ENCODE data around the gene CCHCR1. TPM values are rescaled to one million over a fixed set of nuclear protein-coding genes. Genes with fewer than 3 reads are reported as not detected.

The CCHCR1 gene
- total RNA-seq, 2 experiments from 2014 or later = 39.7 to 57.6 TPM

DNA sequence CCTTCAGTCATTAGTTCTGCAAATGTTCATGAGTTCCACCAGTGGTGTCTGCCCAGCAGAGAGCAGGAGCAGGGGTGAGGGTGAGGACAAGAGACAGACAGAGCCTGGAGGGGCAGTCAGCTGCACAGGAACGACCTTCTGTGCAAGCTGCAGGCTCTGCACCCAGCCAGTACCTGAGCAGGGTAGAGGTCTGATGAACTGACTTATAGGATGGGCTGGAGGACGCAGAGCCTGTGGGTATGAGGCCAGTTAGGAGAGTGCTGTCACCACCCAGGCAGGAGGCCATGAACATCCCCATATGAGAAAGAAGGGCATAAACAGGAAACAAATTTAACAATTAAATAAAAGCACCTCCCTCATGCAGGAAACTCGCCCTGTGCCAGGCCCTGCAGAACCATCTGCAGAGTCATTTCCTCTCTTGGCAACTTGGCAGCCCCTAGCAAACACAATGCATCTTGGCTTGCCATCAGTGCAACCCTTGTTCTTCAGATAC lies 63.2 kb downstream of the CCHCR1 start:
- Mint-ChIP-seq H3K4me3 (no peak overlapping the region), H3K9me3 (ENCODE audit: low read depth) (no peaks in the 10 kb centered on the region), H3K36me3 (ENCODE audit: low read depth) (no peaks in the 10 kb centered on the region), H3K27ac (peak overlapping the region; percentile 79), H3K4me1 (peaks cover 41% of the 10 kb centered on the region), H3K27me3 (no peaks in the 10 kb centered on the region)
- DNase-seq (peak; percentile 49), ATAC-seq (peak; percentile 88)
- CTCF ChIA-PET = interaction anchor here (0.6 to 4.1 kb wide), 5 partner anchors 11 to 1085 kb away, joined by 3 to 19 read pairs (median 3); partner anchors contain the start of gene IER3
- POLR2A ChIA-PET = no interaction called here
- intact Hi-C loops (cut with DNase I, micrococcal nuclease) = no loop called here

DNA sequence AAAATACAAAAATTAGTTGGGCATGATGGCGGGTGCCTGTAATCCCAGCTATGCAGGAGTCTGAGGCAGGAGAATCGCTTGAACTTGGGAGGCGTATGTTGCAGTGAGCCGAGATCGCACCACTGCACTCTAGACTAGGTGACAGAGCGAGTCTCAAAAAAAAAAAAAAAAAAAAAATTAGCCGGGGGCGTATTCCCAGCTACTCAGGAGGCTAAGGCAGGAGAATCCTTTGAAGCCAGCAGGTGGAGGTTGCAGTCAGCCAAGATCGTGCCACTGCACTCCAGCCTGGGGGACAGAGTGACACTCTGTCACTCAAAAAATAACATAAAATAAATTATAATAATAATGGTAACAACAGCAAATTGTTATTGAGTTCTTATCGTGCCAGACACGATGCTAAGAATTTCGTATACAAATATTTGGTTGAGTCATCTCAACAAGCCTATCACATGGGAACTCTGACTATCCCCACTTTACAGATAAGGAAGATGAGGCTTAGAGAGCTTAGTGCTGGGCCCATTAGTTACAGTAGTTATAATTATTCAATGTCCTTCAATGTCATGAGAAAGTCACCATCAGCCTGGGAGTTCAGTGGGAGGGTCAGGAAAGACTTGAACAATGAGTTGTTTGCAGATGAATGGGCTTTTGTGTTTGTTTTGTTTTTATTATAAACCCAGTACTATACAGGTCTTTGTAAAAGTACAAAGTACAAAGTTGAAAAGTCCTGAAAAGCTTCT lies 64.7 kb downstream of the CCHCR1 start:
- Mint-ChIP-seq H3K27me3 (no peaks in the 10 kb centered on the region), H3K9me3 (ENCODE audit: low read depth) (no peaks in the 10 kb centered on the region), H3K27ac (no peak overlapping the region), H3K4me1 (peaks cover 41% of the 10 kb centered on the region), H3K36me3 (ENCODE audit: low read depth) (no peaks in the 10 kb centered on the region), H3K4me3 (no peak overlapping the region)
- DNase-seq (no peak), ATAC-seq (no peak)
- intact Hi-C loops (cut with DNase I, micrococcal nuclease) = no loop called here
- CTCF ChIA-PET = interaction anchor here (1.0 to 4.1 kb wide), 7 partner anchors 10 to 639 kb away, joined by 3 to 19 read pairs (median 3); no protein-coding TSS in a partner anchor
- POLR2A ChIA-PET = no interaction called here

Other genes starting within 250 kb of the CCHCR1 start
- 10 to 100 TPM; 35.9 to 40.9 TPM for gene GTF2H4, start 249.6 kb downstream of the CCHCR1 start, total RNA-seq
- 10 to 100 TPM; 68.1 to 81.1 TPM for gene VARS2, start 243.6 kb downstream of the CCHCR1 start, total RNA-seq
- gene SFTA2, start 225.6 kb downstream of the CCHCR1 start, total RNA-seq = not detected
- not detected for gene MUCL3, start 216.8 kb downstream of the CCHCR1 start, total RNA-seq
- gene MUC21, start 174.1 kb downstream of the CCHCR1 start, total RNA-seq = not detected
- not detected for gene MUC22, start 147.3 kb downstream of the CCHCR1 start, total RNA-seq
- not detected for gene C6orf15, start 45.2 kb downstream of the CCHCR1 start, total RNA-seq
- gene PSORS1C1, start 43.0 kb downstream of the CCHCR1 start, total RNA-seq = under 1 TPM; 0.18 to 0.33 TPM
- not detected for gene CDSN, start 37.4 kb downstream of the CCHCR1 start, total RNA-seq
- not detected for gene PSORS1C2, start 18.7 kb downstream of the CCHCR1 start, total RNA-seq
- gene TCF19, start 787 bp upstream of the CCHCR1 start, total RNA-seq = 10 to 100 TPM; 82.6 to 88.0 TPM
- gene POU5F1, start 12.9 kb upstream of the CCHCR1 start, total RNA-seq = under 1 TPM in 1 of 2 experiments, not detected in 1; 0.21 TPM
- gene HLA-C, start 114.3 kb upstream of the CCHCR1 start, total RNA-seq = 100 to 1,000 TPM; 660 to 678 TPM
- gene HLA-B, start 199.4 kb upstream of the CCHCR1 start, total RNA-seq = 1,000 to 10,000 TPM; 2,101 to 2,412 TPM
- gene MICA, start 245.8 kb upstream of the CCHCR1 start, total RNA-seq = 1 to 10 TPM; 6.3 to 7.1 TPM

All from activated CD4-positive, alpha-beta T cell treated with anti-CD3 and anti-CD28 coated beads for 36 hours (primary cell).